Stimulated activated CD4-positive, alpha-beta T cell treated with anti-CD3 and anti-CD28 coated beads, TNF-alpha, amount 100 ng/mL, for 4 hours (primary cell): ENCODE data around the gene FBP1.
"Not testable (repeated sequence)": the region's sequence is repeated elsewhere in the genome, so short reads cannot be mapped to it uniquely, and the experiment has no call there.

Source experiments
- DNase-seq, 3 experiments: peaks; one replicate each; pipeline ENCODE4 v3.0.0-alpha.2; 2020; ENCODE audit warnings: low read depth in 3 of 3

FBP1 gene

GRCh38 chr9:94577036-94577435 lies 62.3 kb downstream of the FBP1 start:
- DNase-seq, result no peak

GRCh38 chr9:94576131-94576530 lies 63.2 kb downstream of the FBP1 start:
- no peak for DNase-seq

GRCh38 chr9:94568972-94569712 lies 70.2 kb downstream of the FBP1 start:
- no peak for DNase-seq

DNA sequence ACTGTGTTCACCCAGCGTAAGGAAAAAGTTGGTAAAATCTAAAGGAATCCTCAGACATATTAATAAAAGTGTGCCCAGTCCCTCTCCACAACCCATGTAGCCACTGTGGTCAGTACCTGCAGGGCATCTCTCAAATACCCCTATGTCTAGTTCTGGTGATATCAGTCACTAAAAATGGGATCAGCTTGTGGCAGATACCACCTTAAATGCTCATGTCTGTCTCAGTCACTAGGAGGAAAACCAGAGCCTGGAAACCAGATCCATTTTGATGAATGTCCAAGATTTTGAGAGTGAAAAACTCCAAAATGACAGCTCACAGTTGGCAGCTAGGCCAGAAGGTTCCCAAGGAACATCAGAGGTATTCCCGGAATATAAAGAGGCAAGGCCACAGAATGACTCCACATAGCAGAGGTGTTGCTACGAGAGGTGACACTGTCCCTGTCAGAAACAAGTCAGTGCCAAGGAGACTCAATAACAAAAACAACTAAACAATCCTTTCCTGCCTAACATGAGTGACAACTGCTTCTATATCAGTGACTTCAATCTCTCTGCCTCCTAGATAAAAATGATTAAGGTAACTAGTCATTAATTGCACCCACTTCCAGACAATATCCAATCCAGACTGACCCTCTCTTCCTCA lies 70.9 kb downstream of the FBP1 start:
- DNase-seq, result no peak

GRCh38 chr9:94567271-94567670 lies 72.0 kb downstream of the FBP1 start:
- no peak for DNase-seq

- no peak for DNase-seq
Measured at GRCh38 chr9:94566550-94566949, 72.8 kb downstream of the FBP1 start.

DNA sequence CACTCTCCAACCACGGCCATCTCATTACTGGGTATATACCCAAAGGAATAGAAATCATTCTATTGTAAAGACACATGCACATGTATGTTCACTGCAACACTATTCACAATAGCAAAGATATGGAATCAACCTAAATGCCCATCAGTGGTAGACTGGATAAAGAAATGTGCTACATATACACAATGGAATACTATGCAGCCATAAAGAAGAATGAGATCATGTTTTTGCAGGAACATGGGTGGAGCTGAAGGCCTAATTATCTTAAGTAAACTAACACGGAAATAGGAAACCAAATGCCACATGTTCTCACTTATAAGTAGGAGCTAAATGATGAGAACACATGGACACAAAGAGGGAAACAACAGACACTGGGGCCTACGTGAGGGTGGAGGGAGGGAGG lies 75.0 kb downstream of the FBP1 start:
- not testable (repeated sequence) for DNase-seq

DNA sequence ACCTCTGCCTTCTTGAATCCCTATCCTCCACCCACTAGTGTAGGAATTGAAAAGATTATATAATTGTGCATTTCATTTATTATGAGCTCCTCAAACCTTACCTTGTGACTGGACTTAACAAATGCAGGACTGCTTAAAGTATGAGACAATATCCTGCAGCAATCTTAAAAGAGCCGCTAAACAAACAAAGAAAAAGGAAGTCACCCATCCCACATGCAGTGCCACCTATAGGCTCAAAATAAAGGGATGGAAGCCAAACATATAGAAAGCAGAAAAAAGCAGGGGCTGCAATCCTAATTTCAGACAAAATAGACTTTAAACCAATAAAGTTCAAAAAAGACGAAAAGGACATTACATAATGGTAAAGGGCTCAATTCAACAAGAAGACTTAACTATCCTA lies 75.8 kb downstream of the FBP1 start:
- DNase-seq, result no peak

DNA sequence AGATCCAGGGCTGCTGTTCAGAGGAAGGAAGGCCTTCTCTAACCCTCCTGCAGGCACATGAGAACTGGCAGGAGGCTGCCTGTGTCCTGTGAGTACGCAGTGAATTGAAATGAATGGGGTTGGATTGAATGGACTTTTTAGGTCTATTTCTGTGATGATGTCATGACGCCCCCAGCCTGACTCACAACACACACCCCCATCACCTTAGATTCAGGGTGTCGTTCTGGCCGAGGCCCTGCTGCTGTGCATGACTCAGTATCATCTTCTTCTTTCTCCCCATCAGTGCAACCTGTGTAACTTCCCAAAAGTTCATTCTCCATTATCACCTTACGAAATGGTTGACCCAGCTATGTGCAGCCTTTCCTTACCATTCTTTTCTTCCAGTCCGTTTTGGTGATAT lies 79.1 kb downstream of the FBP1 start:
- no peak for DNase-seq

DNA sequence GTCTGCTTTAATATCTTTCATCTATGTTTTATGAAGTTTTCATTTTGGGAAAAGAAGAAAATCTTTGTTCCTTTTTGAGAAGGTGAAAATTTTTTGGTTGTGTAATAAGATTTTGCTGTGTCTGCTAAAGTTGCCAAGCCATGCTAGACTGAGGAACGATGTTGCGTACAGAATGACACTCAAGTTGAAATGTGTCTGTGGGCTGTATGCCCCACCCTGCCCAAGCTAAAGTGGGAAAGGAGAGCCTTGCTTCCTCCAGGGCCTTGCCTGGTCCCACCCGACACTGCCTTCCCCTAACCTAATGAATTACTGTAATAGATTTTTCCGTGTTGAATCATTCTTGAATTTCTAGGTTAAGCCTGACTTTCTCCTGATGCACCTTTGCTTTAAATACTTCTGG lies 81.9 kb downstream of the FBP1 start:
- DNase-seq, result no peak

- DNase-seq, result no peak
Measured at GRCh38 chr9:94554439-94555331, 84.6 kb downstream of the FBP1 start, which contains the start of gene PCAT7. TSS of gene PCAT7 (plus strand) at chr9:94555083.

GRCh38 chr9:94554078-94554438 lies 85.3 kb downstream of the FBP1 start:
- no peak for DNase-seq
